Measurements from ENCODE around the gene TRPM3.

GRCh38 chr9:70835323-70835722 is 286.1 kb downstream of the TRPM3 start:
- TF ChIP-seq POLR2A (IDR thresholded peaks at IDR 0.05) (no peak), CTCF (IDR thresholded peaks at IDR 0.05) (no peak)
